Esophagus squamous epithelium (tissue), 5 donors: Measurements from ENCODE around the gene HEPH. TPM values are rescaled to one million over a fixed set of nuclear protein-coding genes. Genes with fewer than 3 reads are reported as not detected.

Source experiments
- DNase-seq: peaks from one replicate; lab custom pipeline; 2025; lab: John Stamatoyannopoulos, UW
- H3K27ac ChIP-seq, 4 donors: fragments of 200-600 bp; sonication (generic); one replicate each; pipeline ENCODE4 v1.5.1; 2016 to 2019; ENCODE audit warnings: mild to moderate bottlenecking in 1 of 4
- H3K27me3 ChIP-seq, 4 donors: fragments of 200-600 bp; sonication (generic); 1 replicate in 3 of 4; 2 replicates in 1 of 4; pipeline versions ENCODE4 v1.5.1 to v1.6.0; 2017 to 2021; ENCODE audit warnings: antibody characterized with exemption in 1 of 4
- H3K36me3 ChIP-seq, 3 donors: fragments of 200-600 bp; sonication (generic); one replicate each; pipeline ENCODE4 v1.5.1; 2016 to 2019
- H3K4me1 ChIP-seq, 3 donors: fragments of 200-600 bp; sonication (generic); one replicate each; pipeline ENCODE4 v1.5.1; 2017 to 2019
- H3K4me3 ChIP-seq, 4 donors: fragments of 200-600 bp; sonication (generic); 1 replicate in 3 of 4; 2 replicates in 1 of 4; pipeline ENCODE4 v1.5.1; 2016 to 2019; ENCODE audit warnings: mild to moderate bottlenecking in 2 of 4, moderate library complexity in 1 of 4
- H3K9me3 ChIP-seq, 3 donors: fragments of 200-600 bp; sonication (generic); one replicate each; pipeline ENCODE4 v1.5.1; 2016 to 2019
- POLR2A ChIP-seq, 4 donors: fragments of 450-650 bp; IDR thresholded peaks; one replicate each; pipeline ENCODE4 v1.6.1; 2017; ENCODE audit warnings: antibody characterized with exemption in 4 of 4, mild to moderate bottlenecking in 4 of 4, moderate library complexity in 3 of 4
- WGBS, 2 donors: methylation state at CpG; one replicate each; pipeline ENCODE4 v1.1.5; 2018; 5-methylcytosine and 5-hydroxymethylcytosine counted together
- intact Hi-C: fragments of 100-400 bp; cut with DNase I; formaldehyde crosslinking; loops from one replicate; pipeline ENCODE4 v1.15.0; 2022
- total RNA-seq, 4 donors: library from RNA; depleted of rRNA; stranded (reverse); fragments of >200 nt; gene quantifications; one replicate each; pipeline ENCODE4 v1.1.0, GENCODE V29; 2016
- TF ChIP-seq, protein P1 (sequence below), 6 experiments: fragments of 450-650 bp in 4 of 6; fragments of 200-600 bp in 2 of 6; sonication (generic) in 2 of 6; IDR thresholded peaks; one replicate each; pipeline ENCODE4 v1.5.1; 2016 to 2019; ENCODE audit warnings: antibody characterized with exemption in 6 of 6, mild to moderate bottlenecking in 4 of 6, moderate library complexity in 4 of 6
- donor health status: DM: yes; HTN: yes; CAD: no.

HEPH gene
- total RNA-seq, 4 donors from 2014 or later = 0.76 to 11.1 (median 1.7) TPM

DNA sequence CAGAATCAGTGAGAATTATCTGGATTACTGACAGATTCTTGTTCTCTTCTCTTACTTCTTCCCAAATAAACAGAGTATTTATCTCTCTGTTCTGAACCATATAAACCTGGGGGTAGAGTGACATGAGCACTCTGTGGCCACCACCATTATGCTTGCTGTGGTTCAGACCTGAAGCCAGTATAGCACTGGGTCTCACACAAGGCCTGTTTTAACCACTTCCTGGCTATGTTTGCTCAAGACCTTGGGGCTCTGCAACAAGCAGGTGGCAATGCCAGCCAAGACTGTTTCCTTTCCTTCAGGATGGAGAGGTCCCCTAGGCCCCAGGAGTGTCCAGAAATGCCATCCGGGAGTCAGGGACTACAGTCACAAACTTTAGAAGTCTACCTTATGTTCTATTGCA lies 21.7 kb upstream of the HEPH start:
- Histone ChIP-seq H3K36me3 (no peaks in the 10 kb centered on the region), H3K27ac (no peak overlapping the region), H3K27me3 (no peaks in the 10 kb centered on the region), H3K4me3 (no peak overlapping the region), H3K9me3 (no peaks in the 10 kb centered on the region), H3K4me1 (no peaks in the 10 kb centered on the region)
- TF ChIP-seq POLR2A (IDR thresholded peaks at IDR 0.05) = no peak
- TF ChIP-seq, protein P1, sequence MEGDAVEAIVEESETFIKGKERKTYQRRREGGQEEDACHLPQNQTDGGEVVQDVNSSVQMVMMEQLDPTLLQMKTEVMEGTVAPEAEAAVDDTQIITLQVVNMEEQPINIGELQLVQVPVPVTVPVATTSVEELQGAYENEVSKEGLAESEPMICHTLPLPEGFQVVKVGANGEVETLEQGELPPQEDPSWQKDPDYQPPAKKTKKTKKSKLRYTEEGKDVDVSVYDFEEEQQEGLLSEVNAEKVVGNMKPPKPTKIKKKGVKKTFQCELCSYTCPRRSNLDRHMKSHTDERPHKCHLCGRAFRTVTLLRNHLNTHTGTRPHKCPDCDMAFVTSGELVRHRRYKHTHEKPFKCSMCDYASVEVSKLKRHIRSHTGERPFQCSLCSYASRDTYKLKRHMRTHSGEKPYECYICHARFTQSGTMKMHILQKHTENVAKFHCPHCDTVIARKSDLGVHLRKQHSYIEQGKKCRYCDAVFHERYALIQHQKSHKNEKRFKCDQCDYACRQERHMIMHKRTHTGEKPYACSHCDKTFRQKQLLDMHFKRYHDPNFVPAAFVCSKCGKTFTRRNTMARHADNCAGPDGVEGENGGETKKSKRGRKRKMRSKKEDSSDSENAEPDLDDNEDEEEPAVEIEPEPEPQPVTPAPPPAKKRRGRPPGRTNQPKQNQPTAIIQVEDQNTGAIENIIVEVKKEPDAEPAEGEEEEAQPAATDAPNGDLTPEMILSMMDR (IDR thresholded peaks at IDR 0.05) = no peak
- no peak for DNase-seq
- intact Hi-C loops = no loop called here
- WGBS, 2 donors = 73% methylated on average over 1 of the region's 1 CpG; no CpG with 5 or more reads in 1 of the 2 donors

DNA sequence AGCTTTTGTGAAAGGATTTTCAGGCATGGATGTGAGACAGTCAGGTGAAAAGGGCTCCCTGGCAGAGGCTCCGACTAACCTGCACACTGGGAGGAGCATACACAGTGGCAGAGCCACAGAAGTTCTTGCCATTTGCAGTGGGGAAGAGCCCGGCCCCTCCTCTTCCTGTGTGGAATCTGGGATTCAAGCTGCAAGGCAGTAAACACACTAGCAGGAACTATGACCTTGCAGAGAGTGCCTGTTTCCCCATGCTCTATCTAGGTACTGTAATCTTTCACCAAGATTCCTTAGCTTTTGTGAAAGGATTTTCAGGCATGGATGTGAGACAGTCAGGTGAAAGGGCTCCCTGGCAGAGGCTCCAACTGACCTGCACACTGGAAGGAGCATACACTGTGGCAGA lies 19.8 kb upstream of the HEPH start:
- Histone ChIP-seq H3K36me3 (no peaks in the 10 kb centered on the region), H3K4me1 (no peaks in the 10 kb centered on the region), H3K27ac (no peak overlapping the region), H3K4me3 (no peak overlapping the region), H3K9me3 (no peaks in the 10 kb centered on the region), H3K27me3 (no peaks in the 10 kb centered on the region)
- TF ChIP-seq POLR2A (IDR thresholded peaks at IDR 0.05) = no peak
- TF ChIP-seq, protein P1 (IDR thresholded peaks at IDR 0.05) = no peak
- intact Hi-C loops = no loop called here
- WGBS, 2 donors = 67% methylated on average over 1 of the region's 2 CpGs; no CpG with 5 or more reads in 1 of the 2 donors
- no peak for DNase-seq

DNA sequence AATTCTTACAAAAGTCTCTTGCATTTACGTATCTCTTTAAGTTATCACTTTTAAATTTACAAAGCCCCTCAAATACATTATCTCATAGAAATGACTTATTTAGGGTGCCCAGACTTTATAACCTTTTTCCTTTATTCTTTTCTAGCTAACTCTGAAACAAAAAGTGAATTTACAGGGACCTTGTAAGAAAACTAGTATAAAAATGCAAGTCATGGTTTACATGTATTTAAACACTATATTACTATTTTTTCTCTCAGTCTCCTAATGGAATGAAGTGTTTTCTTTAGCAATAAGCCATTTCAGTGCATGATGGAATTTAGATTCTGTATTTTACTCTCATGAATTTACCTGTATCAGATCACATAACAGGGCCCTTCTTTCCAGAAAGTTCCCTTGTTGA lies 14.5 kb upstream of the HEPH start:
- intact Hi-C loops = no loop called here
- H3K27ac ChIP-seq = no peak overlapping the region
- H3K27me3 ChIP-seq = no peaks in the 10 kb centered on the region
- H3K9me3 ChIP-seq = no peaks in the 10 kb centered on the region
- H3K4me3 ChIP-seq = no peak overlapping the region
- WGBS, 2 donors = 78 to 86% methylated on average over 1 of the region's 1 CpG
- TF ChIP-seq, protein P1 (IDR thresholded peaks at IDR 0.05) = no peak
- TF ChIP-seq POLR2A (IDR thresholded peaks at IDR 0.05) = no peak
- H3K4me1 ChIP-seq = no peaks in the 10 kb centered on the region
- DNase-seq = no peak
- no peaks in the 10 kb centered on the region for H3K36me3 ChIP-seq

DNA sequence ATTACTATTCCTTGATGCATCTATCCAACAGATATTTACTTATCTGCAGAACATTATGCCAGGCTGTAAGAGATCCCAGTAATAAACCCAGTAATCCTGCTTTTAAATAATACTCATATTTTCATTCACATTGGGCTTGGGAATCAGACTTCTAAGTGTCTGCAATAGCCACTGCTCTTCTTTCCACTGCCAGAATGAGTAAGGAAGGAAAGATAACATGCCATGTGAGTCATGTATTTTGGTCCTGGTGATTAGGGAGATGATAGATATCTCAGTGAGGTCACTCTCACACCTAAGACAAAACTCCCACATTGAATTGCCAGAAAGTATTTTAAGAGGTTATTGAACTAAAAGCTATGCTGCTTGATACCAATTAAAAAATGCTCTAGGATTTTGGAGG lies 13.9 kb upstream of the HEPH start:
- intact Hi-C loops = no loop called here
- Histone ChIP-seq H3K4me1 (no peaks in the 10 kb centered on the region), H3K4me3 (no peak overlapping the region), H3K36me3 (no peaks in the 10 kb centered on the region), H3K27me3 (no peaks in the 10 kb centered on the region), H3K27ac (no peak overlapping the region), H3K9me3 (no peaks in the 10 kb centered on the region)
- TF ChIP-seq, protein P1 (IDR thresholded peaks at IDR 0.05) = no peak
- TF ChIP-seq POLR2A (IDR thresholded peaks at IDR 0.05) = no peak
- DNase-seq = no peak

DNA sequence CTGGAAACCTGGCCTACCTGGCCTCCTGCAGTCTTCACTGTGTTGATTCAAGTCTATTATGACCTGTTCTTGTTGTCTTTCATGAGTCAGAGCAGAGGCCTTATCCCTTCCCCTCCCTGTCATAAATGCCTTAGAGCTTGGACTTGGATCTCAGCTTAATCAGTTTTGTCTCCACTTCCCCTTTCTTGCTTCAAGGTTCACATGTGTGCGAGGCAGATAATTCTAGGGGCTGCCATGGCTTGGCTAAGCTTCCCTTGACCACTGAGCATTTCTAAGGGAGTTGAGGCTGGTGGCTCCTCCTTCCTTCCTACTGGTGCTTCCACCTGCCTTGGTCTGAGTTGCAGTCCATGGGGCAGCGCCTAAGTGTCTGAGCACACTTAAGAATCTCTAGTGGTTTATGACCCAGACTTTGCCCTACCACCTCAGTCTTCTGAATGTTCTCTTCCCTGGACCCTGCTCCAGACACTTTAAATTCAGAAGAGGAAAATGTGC lies 1.7 kb upstream of the HEPH start:
- Histone ChIP-seq H3K27ac (no peak overlapping the region), H3K4me1 (no peaks in the 10 kb centered on the region), H3K27me3 (no peaks in the 10 kb centered on the region), H3K4me3 (no peak overlapping the region), H3K36me3 (no peaks in the 10 kb centered on the region), H3K9me3 (no peaks in the 10 kb centered on the region)
- 75 to 100% methylated on average over 1 to 2 of the region's 2 CpGs for WGBS, 2 donors
- no peak for DNase-seq
- TF ChIP-seq, protein P1 (IDR thresholded peaks at IDR 0.05) = no peak
- TF ChIP-seq POLR2A (IDR thresholded peaks at IDR 0.05) = no peak
- intact Hi-C loops = no loop called here
